Fibroblast of peridontal ligament (primary cell): ENCODE data around the gene CRABP1.

Experiments used
- DNase-seq: peaks from one replicate; pipeline ENCODE4 v3.0.0-alpha.2; 2010; ENCODE audit errors: extremely low read depth

CRABP1 gene

DNA sequence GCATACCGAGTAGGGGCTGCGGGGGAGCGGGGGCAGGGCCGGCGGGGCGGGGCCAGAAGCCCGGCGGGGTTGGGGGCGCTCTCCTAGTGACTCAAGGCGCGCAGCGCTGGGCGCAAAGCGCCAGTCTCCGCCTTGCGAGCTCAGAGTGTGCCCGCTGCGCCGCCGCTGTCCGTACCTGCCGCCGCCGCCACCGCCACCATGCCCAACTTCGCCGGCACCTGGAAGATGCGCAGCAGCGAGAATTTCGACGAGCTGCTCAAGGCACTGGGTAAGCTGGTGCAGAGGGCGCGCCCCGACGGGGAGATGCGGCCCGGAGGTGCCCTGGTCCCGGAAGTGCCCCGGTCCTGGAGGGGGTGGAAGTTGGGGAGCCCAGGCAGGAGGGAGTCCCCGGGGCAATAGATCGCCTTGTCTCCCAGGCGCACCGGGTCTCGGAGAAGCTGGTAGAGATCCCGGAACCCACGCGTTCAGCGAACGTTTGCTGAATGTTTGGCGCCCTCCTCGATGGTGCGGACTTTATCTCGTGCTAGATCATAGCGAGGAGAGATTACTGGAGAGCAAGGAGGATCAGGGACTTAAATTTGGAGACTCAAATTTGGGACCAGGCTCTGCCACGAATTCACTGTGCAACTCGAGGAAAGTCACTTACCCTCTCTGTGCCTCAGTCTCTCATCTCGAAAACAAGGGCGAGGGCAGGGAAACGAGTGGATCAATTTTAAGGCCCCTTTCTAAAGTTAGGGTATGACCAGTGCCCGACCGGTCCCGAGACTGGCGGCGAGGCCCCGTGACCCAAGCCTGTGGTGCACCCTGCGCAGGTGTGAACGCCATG, at the start of gene CRABP1:
Gene CRABP1 (plus strand): TSS at position 123 of the 826 bp plus-strand sequence. CDS start 76 bp downstream, at position 199.
- DNase-seq = no peak

DNA sequence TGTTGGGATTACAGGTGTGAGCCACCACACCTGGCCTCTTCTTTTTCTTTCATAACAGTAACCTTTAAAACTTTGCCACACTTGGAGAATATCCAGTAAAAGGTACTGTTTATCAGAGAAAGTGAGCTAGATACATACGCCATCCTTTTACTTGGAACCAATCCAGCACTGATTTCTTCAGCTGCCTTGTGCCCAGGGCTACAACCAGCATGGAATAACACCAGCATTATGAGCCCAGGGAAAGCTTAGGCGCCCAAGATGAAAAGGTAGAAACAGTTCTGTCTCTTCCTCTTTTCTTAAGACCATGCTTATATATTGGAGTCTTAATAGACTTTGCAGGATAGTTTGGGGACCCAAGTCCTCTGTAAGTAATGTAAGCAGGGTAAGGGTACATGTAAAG, 49.1 kb upstream of the CRABP1 start:
- DNase-seq = no peak

DNA sequence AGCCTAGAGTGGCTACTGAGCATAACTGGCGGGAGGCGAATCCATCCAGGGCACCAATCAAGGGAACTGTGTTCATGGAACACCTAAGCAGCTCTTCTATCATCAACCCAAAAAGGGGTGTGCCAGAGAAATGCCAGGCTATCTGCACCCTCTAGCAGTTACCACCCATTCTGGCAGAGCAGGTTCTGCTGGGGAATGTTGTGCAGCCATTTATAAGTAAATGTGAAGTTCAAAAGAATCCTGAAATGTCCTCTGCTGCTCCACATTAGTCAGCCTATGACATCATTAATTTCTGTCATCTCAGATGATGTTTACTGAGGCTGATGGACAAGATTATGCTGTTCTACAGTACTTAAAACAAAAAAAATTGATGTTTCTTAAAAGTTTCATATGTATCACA, 48.5 kb upstream of the CRABP1 start:
- DNase-seq = no peak

DNA sequence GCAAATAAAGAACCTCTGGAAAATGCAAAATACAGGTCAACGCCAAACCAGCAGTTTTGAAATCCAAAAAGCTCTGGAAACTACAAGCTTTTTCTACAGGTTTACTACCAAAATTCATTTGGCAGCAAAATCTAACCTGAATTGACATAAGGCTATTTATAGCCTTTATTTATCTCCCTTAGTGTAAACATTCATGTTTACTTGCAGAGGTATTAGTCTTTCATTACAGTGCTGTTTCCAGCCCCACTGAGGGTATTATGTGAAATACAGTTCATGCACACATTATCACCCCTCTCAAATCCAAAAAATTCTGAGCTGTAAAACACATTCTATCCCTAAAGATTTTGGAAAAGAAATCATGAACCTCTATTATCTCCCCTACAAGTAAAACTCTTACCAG, 47.9 kb upstream of the CRABP1 start:
- no peak for DNase-seq

DNA sequence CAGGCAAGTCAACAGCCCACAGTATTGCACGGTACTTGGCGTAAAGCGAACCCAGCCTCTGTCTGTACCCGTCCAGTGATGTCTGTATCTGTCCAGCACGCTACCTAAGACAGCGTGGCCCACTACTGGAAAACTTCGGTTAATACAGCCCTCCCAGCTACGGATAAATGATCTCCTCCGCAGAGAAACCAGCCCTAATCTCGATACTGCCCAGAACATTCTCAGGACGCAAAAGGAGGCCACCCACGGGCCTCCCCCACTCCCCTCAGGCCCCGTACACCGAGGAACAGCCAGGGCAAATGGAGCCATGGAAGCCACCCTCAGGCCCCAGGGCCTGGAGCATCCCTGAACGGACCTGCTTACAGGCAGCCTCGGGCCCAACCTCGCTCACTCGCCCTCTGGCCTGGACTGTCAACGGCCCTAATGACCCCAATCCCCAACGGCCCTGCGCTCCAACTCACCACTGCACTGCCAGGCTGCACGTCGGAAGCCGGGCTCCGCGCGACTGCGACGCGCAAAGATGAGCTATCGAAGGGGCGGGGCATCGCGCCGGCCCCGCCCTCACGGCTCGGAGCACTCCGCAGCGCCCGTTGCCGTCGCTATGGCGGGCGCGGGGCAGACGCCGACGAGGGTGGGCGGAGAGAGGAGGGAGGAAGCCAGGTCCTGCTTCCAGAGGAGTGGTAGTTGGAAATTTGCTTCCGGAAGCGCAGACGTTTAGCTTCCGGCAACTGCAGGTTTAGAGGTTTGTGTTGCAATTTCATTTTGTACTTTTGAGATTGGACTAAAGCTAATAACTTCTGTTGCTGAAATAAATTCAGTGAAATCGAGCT, 40.8 kb upstream of the CRABP1 start, which contains the start of gene SKIC8:
Gene SKIC8 (minus strand): TSS at position 509 of the 830 bp plus-strand sequence. CDS start 3,923 bp downstream, outside the sequence.
- DNase-seq = peak; percentile 86

DNA sequence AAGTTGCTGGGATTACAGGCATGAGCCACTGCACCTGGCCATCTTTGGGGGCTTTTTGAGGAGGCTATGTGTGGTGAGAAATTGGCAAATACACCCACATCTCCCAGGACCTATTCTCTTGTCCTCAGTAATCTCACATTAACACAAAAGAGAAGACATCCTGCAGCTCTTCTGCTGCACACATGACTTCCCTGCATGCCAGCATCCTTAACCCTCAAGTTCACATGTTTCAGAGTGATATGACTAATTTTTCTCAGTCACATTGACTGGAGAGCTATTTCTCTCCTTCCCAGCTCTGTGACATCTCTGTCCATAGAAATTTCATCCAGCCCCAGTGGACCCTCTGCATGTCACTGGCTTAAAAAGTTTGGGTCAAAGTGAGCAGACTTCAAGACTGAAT, 38.8 kb upstream of the CRABP1 start:
- no peak for DNase-seq

DNA sequence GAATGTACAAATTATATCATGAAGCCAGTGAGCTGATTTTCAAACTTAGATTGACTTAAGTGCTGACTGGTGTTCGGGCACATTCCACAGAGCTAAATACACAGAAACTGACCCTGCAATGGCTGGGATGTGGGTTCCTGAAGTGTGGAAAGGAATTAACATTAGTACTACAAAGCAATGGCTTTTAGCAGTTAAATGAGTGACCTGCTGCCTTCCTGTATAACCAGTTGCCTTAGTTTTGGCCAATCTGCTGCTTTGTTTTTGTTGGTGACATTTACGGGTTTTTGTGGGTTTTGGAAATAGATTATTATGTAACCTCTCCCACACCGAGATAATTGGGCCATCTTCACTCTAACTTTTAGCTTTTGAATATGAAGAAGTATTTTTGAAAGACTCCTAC, 38.3 kb upstream of the CRABP1 start:
- peak; percentile 30 for DNase-seq

DNA sequence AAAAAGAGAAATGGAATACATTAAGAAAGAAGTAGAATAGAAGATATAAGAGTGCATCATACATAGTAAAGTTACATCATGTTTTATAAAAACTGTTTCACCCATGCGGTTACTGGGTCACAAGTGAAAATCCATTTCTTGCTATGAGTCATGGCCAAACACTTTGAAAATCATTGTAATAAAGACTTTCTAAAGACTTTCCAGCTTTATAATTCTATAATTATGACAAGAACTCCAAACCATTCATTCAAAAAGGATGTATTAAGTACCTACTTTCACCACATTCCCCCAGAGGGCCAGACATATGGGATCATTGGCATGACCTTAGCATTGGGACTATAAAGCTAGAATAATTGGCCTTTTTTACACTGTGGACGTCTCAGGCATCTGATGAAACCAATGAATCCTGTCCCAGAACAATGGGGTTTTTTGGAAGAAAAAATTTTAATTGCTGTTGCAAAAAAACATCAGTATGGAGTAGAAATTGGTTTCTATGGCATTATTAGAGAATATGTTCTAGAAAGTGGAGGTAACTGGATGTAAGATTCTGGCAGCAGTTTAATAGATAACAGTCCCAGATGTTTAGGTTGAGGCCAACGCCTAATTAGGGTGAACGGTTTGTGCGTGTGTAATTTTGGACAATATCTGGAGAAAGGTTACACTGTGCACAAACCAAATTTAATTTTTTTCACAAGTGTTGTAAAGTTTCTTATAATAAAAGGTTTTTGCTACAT, 37.4 kb upstream of the CRABP1 start:
- DNase-seq = peak; percentile 95

DNA sequence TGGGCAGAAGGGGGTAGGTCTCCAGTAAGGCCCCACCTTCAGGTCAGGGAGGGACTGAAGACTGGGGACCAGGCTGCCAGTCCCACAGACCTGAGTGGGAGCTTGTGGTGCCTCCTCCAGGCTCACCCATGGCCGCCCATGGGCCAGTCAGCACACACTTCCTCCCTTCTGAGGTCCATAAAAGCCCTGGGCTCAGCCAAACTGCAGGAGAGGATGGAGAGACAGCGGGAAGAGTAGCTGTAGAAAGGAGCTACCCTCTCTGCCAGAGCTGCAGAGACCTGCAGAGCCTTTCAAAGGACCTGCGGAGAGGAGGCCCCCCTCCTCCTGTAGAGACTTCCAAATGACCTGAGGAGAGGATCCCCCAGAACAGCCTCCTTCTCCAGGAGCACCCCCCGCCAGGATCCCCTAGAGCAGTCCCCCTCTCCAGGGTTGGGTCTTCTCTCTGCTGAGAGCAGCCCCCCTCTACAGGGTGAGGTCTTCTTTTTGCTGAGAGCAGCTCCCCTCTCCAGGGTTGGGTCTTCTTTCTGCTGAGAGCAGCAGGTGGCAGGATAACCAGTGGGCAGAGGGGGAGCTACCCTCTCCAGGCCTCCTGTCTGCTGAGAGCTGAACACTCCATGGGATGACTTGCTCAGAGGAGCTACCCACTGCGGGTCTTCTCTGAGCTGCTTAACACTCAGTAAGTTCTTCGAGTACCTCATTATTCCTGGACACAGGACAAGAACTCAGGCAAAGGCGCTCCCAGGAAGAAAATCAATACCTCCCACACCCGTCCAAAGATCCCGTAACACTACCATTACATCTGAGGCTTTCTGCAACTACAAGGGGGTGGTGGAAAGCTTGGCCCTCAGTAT, 35.7 kb upstream of the CRABP1 start:
- DNase-seq = no peak

DNA sequence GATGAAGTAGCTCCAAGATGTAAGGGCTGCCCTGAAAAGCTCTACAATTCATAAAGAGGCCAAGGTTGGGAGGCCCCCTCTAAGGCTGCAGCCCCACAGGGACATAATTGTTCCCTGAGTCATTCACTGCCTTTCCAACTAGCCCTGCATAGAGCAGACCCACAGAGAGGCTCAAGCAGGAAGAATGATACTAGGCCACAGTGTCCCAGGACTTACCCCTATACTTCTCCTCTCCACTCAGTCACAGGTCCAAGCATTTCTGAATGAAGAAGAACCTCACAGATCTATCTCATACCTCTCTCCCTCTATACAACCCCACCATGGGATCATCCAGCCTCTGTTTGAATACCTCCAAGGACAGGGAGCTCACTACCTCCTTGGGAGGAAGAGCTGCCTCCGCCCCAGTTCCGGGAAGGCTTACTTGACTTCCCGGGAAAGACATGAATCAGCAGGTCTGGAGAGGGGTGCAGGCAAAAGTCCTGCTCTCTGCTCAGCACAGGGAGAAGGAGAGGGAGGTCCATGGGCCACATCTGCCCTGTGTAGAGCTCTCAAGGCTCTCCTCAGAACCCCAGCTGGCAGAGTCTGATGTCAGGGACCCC, 33.9 kb upstream of the CRABP1 start:
- peak; percentile 82 for DNase-seq

DNA sequence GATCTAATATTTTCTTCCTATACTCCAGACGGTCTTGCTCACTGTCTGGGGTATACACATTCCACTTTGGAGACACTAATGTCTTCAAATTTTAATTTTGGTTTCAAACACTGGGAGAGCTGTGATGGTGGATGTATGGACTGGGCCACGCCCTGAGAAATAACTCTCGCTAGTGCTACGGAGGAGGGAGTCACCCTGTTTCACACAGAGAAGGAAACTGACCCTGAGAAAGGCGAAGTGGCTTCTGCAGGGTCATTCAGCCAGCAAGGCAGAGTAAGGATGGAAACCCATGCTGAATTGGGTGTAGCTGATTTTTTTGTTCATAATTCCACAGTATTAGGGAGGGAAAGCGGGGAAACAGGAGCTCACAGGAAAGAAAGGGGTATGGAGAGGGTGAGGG, 32.2 kb upstream of the CRABP1 start:
- DNase-seq = no peak

DNA sequence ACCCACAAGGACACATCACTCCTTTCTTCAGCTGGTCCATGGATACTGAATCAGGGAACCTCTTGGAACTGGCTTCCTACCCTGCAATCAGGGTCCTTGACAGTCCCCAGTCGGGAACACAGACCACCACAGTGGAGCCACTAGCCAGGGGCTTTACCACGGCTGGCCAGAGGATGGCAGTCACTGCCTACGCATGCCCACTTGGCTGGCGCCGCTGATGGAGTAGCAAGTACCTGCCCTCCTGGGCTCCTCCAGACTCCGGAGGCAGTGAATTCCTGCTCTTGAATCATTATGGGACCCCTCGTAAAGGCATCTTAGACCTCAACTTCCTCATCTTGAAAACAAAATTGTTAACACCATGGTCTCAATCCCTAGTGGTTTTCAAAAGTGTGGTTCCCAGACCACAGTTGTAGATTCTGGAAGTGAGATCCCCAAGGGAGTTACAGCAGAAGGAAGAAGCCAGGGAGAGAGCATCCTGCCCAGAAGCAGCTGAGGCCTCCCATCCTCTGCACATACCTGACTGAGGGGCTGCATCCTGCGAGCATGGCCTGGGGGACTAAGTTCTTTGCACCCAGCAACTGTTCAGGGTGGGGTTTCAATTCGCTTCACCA, 31.6 kb upstream of the CRABP1 start:
- peak; percentile 63 for DNase-seq

DNA sequence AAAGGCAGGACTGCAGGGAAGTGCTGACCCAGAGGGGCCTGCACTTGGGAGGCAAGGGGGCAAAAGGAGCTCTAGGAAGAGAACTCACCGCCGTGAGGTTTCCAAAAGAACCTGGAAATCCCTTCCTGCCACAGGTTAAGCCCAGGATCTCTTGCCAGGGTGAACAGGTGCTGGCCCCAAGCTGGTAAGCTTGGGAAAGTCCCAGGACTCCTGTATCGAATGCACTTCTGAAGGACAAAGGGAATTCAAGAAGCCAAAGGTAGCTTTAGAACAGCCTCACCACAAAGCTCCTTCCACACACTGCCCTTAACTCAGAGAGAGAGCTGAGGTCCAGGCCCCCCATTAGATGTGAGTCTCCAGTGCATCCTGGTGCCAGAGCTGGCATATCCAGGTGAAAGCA, 28.9 kb upstream of the CRABP1 start:
- no peak for DNase-seq

DNA sequence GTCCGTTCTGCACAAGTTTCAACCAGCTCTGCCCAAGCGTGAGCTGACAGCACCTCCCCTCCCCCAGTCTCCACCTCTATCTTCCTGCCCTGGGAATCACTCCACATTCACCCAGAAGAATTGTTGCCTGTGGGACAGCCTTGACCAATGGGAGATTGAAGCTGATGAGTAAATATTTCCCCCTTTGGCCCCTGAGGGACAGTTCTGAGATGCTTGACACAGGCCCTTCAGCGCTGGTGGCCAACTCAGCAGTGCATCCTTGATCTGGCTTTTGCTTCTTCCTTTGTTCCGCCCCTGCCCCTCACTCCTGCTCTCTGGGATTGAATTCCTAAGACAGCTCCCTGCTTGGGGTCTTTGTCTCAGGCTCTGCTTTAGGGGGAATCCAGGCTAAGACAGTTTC, 27.6 kb upstream of the CRABP1 start:
- no peak for DNase-seq

DNA sequence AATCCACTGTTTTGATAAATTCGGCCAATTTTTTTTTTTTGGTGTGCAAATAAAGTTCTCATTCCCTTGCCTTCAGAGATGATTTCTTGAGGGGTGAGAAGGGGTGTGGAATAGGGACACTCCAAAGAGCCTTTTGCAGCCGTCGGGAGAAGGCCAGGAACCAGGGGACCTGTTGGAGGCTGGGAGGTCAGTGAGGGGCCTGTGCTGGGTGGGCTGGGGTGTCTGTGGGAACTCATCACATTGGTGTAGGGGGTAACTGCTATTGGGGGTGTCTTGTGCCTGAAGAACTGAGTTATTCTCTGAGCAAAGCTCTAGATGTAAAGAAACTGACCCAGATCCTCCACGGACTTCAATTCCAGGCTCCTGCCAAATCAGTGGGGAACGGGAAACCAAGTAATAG, 27.2 kb upstream of the CRABP1 start:
- DNase-seq = no peak

DNA sequence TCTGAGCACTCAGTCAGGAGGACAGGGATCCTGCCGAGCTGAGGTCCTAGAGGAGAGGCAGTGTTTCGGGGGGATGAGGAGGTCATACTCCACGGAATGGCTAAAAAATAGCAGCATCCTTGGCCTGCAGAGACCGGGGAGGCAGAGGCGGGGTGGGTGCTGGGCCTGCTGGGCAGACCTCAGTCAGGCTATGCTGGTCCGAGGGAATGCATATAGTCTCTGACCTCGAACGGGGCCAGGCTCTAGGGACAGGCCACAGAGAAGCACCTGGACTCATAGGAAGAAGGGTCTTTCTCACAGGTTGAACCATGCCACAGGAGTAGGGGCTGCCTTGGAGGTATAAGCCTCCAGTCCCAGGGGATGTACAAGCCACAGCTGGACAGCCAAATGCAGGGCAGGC, 26.8 kb upstream of the CRABP1 start:
- no peak for DNase-seq

DNA sequence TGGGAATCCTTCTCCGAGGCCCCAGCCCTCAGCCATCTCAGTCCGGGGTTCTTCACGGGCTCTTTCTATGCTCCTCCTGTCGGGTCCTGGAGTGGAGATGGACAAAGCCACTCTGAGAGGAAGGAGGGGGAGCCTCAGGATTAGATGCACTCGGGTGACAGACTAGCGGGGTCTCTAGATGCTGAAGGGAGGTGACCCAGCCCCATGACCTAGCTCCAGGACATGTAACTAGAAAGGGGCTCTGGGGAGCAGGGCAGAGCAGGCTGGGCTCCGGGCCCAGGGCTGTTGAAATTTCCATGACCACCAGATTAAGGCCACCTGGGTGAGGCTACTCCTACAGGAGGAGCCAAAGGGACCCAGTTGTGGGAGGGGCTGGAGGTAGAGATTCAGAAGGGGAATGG, 26.0 kb upstream of the CRABP1 start:
- no peak for DNase-seq

DNA sequence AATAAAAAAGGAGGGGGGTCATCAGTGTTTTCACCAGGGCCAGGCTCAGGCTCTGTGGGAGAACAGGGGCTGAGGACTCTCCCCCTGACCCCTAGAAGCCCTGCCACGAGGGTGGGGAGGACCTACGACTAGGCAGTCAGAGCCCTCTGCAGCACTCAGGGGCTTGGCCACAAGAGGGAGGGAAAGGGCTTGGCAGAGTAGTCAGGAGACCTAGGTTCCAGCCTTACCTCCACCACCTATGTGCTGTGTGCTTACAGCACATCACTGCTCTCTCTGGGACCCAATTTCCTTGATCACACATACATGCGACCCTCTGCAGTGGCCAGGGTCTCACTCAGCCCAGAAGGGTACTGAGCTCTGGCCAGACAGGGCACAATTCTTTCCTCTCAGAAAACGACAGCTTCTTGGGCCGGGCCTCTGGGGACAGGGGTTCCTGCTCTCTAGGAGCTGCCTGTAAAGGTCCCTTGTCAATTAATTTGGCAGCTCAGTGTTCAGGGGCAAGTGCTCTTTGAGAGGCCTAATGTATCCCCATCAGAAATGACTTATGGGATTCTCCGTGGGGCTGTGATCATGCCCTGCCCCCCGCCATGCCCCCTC, 24.4 kb upstream of the CRABP1 start:
- DNase-seq = no peak

DNA sequence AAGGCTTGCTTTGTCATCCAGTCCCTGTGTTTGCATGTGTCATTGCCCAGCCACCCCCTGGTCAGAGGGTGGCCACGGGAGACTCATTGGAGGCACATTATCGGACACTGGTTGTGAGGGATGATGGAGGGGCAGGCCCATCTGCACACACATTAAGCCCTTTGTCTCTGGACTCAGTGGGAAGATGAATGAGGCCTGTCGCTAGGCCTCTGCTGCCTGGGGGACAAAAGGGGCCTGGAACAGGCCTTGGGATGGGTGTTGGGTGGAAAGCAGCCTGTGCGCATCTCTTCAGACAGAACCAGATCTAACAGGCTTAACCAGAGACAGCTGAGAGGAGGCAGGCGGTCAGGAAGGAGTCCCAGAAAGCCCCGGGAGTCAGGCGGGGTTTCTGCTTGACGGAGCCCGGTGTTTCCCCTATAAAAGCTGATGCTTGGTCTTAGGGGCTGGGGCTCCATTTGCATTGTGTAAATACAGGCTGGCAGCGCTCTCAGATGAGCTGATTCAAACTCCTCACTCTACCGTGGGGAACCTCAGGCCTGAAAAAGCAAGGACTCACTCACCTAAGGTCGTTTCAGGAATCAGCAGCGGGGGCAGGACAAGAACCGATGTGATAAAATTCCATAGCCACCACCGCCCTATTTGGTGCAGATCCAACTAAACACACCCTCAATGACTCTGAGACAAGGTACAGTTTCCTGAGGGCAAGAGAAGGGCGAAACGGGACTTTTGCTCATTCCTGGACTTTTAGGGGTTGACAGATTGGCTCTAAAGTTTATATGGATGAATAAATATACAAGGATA, 23.7 kb upstream of the CRABP1 start:
- DNase-seq = no peak
